ENCODE results near the gene NOC2L. TPM values are rescaled to one million over a fixed set of nuclear protein-coding genes. Genes with fewer than 3 reads are reported as not detected.

Gene NOC2L
- total and polyA plus RNA-seq, 9 of the 15 experiments (the other 6 are each of a cell fraction or from before 2014, with no cell fraction given), result 4.0 to 410 (median 200) TPM

DNA sequence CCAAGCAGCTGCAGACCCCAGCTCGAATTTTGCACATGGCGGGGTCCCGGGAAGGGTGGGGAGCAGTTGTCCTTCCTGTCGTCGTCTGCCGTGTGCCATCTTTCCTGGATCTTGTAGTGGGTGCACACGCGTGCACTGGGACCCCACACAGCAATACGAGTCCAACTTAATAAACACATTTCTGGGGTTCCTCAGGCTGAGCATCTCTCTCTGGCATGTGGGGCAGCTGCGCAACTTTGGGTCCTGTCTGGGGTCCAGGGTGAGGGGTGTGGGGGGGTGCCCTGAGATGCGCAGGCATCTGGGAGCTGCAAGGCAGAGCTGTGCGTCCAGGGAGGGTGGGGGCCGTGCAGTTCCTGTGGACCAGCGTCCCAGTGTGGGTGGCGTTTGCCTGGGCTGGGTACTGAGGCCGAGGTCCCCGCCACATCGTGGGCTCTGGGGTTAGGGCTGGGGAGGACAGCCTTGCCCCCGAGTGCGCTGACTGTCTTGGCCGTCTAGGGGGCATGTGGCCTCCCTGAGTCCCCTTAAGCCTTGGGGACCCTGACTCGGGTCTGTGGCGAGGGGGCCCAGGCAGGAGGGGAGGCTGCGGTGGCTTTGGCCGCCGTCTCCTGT, 6.6 kb upstream of the NOC2L start:
- intact Hi-C loops (cut with micrococcal nuclease), result no loop called here
- ChIA-PET POLR2A (interaction anchor here (0.6 to 1.4 kb wide), 3 partner anchors 9 to 27 kb away, joined by 3 to 4 read pairs (median 3); no protein-coding TSS in a partner anchor), CTCF (ENCODE audit: low intra/inter-chr PET ratio) (no interaction called here)
- BruUV-seq (replicated peaks), result no TSS peak
- DNase-seq (ENCODE audit: extremely low read depth in 1 of 4, low spot score in 3 of 4) (no peak), FAIRE-seq (no peak), ATAC-seq (no peak)
- in situ Hi-C loops (cut with MboI), result no loop called here
- H3K9me3 ChIP-seq (replicated peaks; ENCODE audit: control insufficient read depth, insufficient read depth, low read depth, low read length), result peaks cover 6% of the 10 kb centered on the region
- no peak overlapping the region; the same call in 1 of the 2 replicates for H3K4me2 ChIP-seq (ENCODE audit: insufficient read depth, low read length)
- H3K27ac ChIP-seq (ENCODE audit: extremely low read depth, low read depth, low read length), result peak overlapping the region; percentile 71; the same call in 1 of the 3 replicates
- H3K36me3 ChIP-seq (ENCODE audit: control insufficient read depth, insufficient read depth, low read length), result peaks cover 42% of the 10 kb centered on the region; the same call in 2 of the 3 replicates
- no peaks in the 10 kb centered on the region for H4K20me1 ChIP-seq (replicated peaks; ENCODE audit: control insufficient read depth, insufficient read depth, low read length)
- H3K27me3 ChIP-seq (ENCODE audit: control insufficient read depth in 2 of 2, insufficient read depth in 2 of 2, low read length in 2 of 2), result no peaks in the 10 kb centered on the region; a peak in 1 of 5 replicates
- no peaks in the 10 kb centered on the region for H3K9me1 ChIP-seq (ENCODE audit: control insufficient read depth, insufficient read depth, low read length)
- H3K79me2 ChIP-seq (ENCODE audit: control insufficient read depth, insufficient read depth, low read length), result peaks cover 12% of the 10 kb centered on the region; the same call in 2 of the 3 replicates
- 77% methylated on average over 11 of the region's 26 CpGs for WGBS (ENCODE audit: insufficient coverage, low coverage, missing lambda C conversion rate)
- H2AFZ ChIP-seq (ENCODE audit: low read depth, low read length), result no peak overlapping the region
- H3K4me3 ChIP-seq, result no peak overlapping the region
- peaks cover 20 to 73% of the 10 kb centered on the region in 2 experiments for H3K4me1 ChIP-seq (replicated peaks in 1 of 2; ENCODE audit: control insufficient read depth in 2 of 2, insufficient read depth in 2 of 2, low read length in 2 of 2)
- H3K9ac ChIP-seq (ENCODE audit: insufficient read depth in 1 of 2, low read depth in 2 of 2, low read length in 2 of 2), result peak overlapping the region; percentile 15 to 64; a peak in 3 of 4 replicates
- TF ChIP-seq, protein P1, sequence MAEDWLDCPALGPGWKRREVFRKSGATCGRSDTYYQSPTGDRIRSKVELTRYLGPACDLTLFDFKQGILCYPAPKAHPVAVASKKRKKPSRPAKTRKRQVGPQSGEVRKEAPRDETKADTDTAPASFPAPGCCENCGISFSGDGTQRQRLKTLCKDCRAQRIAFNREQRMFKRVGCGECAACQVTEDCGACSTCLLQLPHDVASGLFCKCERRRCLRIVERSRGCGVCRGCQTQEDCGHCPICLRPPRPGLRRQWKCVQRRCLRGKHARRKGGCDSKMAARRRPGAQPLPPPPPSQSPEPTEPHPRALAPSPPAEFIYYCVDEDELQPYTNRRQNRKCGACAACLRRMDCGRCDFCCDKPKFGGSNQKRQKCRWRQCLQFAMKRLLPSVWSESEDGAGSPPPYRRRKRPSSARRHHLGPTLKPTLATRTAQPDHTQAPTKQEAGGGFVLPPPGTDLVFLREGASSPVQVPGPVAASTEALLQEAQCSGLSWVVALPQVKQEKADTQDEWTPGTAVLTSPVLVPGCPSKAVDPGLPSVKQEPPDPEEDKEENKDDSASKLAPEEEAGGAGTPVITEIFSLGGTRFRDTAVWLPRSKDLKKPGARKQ (CRISPR knock-in tag; IDR thresholded peaks at IDR 0.05), result no peak
- TF ChIP-seq, protein P2, sequence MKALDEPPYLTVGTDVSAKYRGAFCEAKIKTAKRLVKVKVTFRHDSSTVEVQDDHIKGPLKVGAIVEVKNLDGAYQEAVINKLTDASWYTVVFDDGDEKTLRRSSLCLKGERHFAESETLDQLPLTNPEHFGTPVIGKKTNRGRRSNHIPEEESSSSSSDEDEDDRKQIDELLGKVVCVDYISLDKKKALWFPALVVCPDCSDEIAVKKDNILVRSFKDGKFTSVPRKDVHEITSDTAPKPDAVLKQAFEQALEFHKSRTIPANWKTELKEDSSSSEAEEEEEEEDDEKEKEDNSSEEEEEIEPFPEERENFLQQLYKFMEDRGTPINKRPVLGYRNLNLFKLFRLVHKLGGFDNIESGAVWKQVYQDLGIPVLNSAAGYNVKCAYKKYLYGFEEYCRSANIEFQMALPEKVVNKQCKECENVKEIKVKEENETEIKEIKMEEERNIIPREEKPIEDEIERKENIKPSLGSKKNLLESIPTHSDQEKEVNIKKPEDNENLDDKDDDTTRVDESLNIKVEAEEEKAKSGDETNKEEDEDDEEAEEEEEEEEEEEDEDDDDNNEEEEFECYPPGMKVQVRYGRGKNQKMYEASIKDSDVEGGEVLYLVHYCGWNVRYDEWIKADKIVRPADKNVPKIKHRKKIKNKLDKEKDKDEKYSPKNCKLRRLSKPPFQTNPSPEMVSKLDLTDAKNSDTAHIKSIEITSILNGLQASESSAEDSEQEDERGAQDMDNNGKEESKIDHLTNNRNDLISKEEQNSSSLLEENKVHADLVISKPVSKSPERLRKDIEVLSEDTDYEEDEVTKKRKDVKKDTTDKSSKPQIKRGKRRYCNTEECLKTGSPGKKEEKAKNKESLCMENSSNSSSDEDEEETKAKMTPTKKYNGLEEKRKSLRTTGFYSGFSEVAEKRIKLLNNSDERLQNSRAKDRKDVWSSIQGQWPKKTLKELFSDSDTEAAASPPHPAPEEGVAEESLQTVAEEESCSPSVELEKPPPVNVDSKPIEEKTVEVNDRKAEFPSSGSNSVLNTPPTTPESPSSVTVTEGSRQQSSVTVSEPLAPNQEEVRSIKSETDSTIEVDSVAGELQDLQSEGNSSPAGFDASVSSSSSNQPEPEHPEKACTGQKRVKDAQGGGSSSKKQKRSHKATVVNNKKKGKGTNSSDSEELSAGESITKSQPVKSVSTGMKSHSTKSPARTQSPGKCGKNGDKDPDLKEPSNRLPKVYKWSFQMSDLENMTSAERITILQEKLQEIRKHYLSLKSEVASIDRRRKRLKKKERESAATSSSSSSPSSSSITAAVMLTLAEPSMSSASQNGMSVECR (CRISPR knock-in tag; IDR thresholded peaks at IDR 0.05), result 0 out of 2 replicates have a peak, but pooled peaks have one; percentile 22
- TF ChIP-seq CREB1 (IDR thresholded peaks at IDR 0.05) (no peak), CREB1 (CRISPR knock-in tag; IDR thresholded peaks at IDR 0.05) (peak; percentile 36; the same call in 1 of the 2 replicates), TRIM24 (IDR thresholded peaks at IDR 0.05) (no peak), POLR2A (conservative IDR thresholded peaks at IDR 0.05) (0 out of 2 replicates have a peak, but pooled peaks have one; percentile 20), ERF (CRISPR knock-in tag; IDR thresholded peaks at IDR 0.05) (no peak), PHF21A (IDR thresholded peaks at IDR 0.05; ENCODE audit: borderline replicate concordance, low read depth) (no peak), SUPT5H (IDR thresholded peaks at IDR 0.05) (0 out of 2 replicates have a peak, but pooled peaks have one; percentile 21), SRSF1 (IDR thresholded peaks at IDR 0.05; ENCODE audit: low read depth, low read length) (no peak), SMARCC2 (IDR thresholded peaks at IDR 0.05; ENCODE audit: low read depth) (no peak), RBFOX2 (IDR thresholded peaks at IDR 0.05; ENCODE audit: low read depth, low read length) (no peak)
- TF ChIP-seq, protein P3, sequence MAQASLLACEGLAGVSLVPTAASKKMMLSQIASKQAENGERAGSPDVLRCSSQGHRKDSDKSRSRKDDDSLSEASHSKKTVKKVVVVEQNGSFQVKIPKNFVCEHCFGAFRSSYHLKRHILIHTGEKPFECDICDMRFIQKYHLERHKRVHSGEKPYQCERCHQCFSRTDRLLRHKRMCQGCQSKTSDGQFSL (CRISPR knock-in tag; IDR thresholded peaks at IDR 0.05), result peak; percentile 71
- TF ChIP-seq, protein P3 (tag; IDR thresholded peaks at IDR 0.05), result no peak
- TF ChIP-seq, protein P4, sequence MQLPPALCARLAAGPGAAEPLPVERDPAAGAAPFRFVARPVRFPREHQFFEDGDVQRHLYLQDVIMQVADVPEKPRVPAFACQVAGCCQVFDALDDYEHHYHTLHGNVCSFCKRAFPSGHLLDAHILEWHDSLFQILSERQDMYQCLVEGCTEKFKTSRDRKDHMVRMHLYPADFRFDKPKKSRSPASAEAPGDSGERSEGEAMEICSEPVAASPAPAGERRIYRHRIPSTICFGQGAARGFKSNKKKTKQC (CRISPR knock-in tag; IDR thresholded peaks at IDR 0.05), result 0 out of 2 replicates have a peak, but pooled peaks have one; percentile 19
